GM23248 (cell line): ENCODE data around the gene SNX25. TPM values are rescaled to one million over a fixed set of nuclear protein-coding genes. Genes with fewer than 3 reads are reported as not detected.
A peak's percentile ranks its signal among the peaks of the same experiment; 100 is the strongest.
"Not testable (repeated sequence)": the region's sequence is repeated elsewhere in the genome, so short reads cannot be mapped to it uniquely, and the experiment has no call there.

Experiments used
- DNase-seq: peaks from one replicate; pipeline ENCODE4 v3.0.0-alpha.2; 2015
- H2AFZ ChIP-seq: fragments of 200-600 bp; sonication (generic); 2 replicates; pipeline ENCODE4 v1.6.1; 2016; ENCODE audit warnings: antibody characterized with exemption
- H3F3A ChIP-seq: fragments of 200-600 bp; sonication (generic); 2 replicates; pipeline ENCODE4 v1.6.1; 2016; ENCODE audit warnings: mild to moderate bottlenecking, antibody characterized with exemption, mixed run types; ENCODE audit not compliant: insufficient read depth
- H3K27ac ChIP-seq: fragments of 200-600 bp; sonication (generic); 2 replicates; pipeline ENCODE4 v1.5.1; 2016; ENCODE audit warnings: mild to moderate bottlenecking
- H3K27me3 ChIP-seq: fragments of 200-600 bp; sonication (generic); replicated peaks from 2 replicates; pipeline ENCODE4 v1.6.1; 2016; ENCODE audit warnings: mild to moderate bottlenecking; ENCODE audit not compliant: insufficient read depth
- H3K36me3 ChIP-seq: fragments of 200-600 bp; sonication (generic); 2 replicates; pipeline ENCODE4 v1.6.1; 2016; ENCODE audit warnings: low read depth, mild to moderate bottlenecking
- H3K4me1 ChIP-seq: fragments of 200-600 bp; sonication (generic); 2 replicates; pipeline ENCODE4 v1.6.1; 2016; ENCODE audit warnings: mild to moderate bottlenecking; ENCODE audit not compliant: insufficient read depth
- H3K4me2 ChIP-seq: fragments of 200-600 bp; sonication (generic); one replicate; pipeline ENCODE4 v1.6.1; 2016; ENCODE audit warnings: mild to moderate bottlenecking; ENCODE audit not compliant: unreplicated experiment
- H3K4me3 ChIP-seq: fragments of 200-600 bp; sonication (generic); 2 replicates; pipeline ENCODE4 v1.5.1; 2016; ENCODE audit warnings: mild to moderate bottlenecking
- H3K79me2 ChIP-seq: fragments of 200-600 bp; sonication (generic); 2 replicates; pipeline ENCODE4 v1.6.1; 2016; ENCODE audit warnings: mild to moderate bottlenecking; ENCODE audit not compliant: insufficient read depth
- H3K9ac ChIP-seq: fragments of 200-600 bp; sonication (generic); 2 replicates; pipeline ENCODE4 v1.6.1; 2016; ENCODE audit warnings: mild to moderate bottlenecking
- H3K9me2 ChIP-seq: fragments of 200-600 bp; sonication (generic); 2 replicates; pipeline ENCODE4 v1.6.1; 2016; ENCODE audit warnings: mixed run types, mild to moderate bottlenecking, moderate library complexity; ENCODE audit not compliant: insufficient read depth
- H3K9me3 ChIP-seq: fragments of 200-600 bp; sonication (generic); one replicate; pipeline ENCODE4 v1.6.1; 2017; ENCODE audit warnings: low read depth
- H4K20me1 ChIP-seq: fragments of 200-600 bp; sonication (generic); 2 replicates; pipeline ENCODE4 v1.6.0; 2016; ENCODE audit not compliant: insufficient read depth
- EZH2 ChIP-seq: fragments of 200-600 bp; sonication (generic); IDR thresholded peaks from 2 replicates; pipeline ENCODE4 v1.6.1; 2018; ENCODE audit warnings: antibody characterized with exemption, mild to moderate bottlenecking; ENCODE audit not compliant: insufficient read depth, poor library complexity, severe bottlenecking
- EZH2phosphoT487 ChIP-seq: fragments of 200-600 bp; sonication (generic); IDR thresholded peaks from 2 replicates; pipeline ENCODE4 v1.6.1; 2018; ENCODE audit warnings: antibody characterized with exemption, moderate library complexity, mild to moderate bottlenecking, low read depth; ENCODE audit not compliant: insufficient read depth
- WGBS, 2 experiments: methylation state at CpG; one replicate each; pipeline ENCODE4 v1.1.6; 2015 to 2017; ENCODE audit warnings: low lambda C conversion rate in 2 of 2, low coverage in 1 of 2; ENCODE audit errors: missing lambda C conversion rate in 2 of 2; 5-methylcytosine and 5-hydroxymethylcytosine counted together
- in situ Hi-C: fragments of 300-500 bp; cut with MboI; formaldehyde crosslinking; loops from 2 replicates; pipeline ENCODE4 v1.15.0; 2020
- polyA plus RNA-seq: library from polyadenylated mRNA; unstranded; fragments of >200 nt; fragmentation: Nextera tagmentation; extraction: Ambion mirVana; gene quantifications from 2 replicates; pipeline ENCODE4 v1.2.1, GENCODE V29; 2016
- total RNA-seq: library from RNA; depleted of rRNA; stranded (reverse); fragments of >200 nt; shearing (Covaris generic); gene quantifications from 2 replicates; pipeline ENCODE4 v1.2.3, GENCODE V29; 2014

The SNX25 gene
- total and polyA plus RNA-seq, 2 experiments from 2014 or later: 8.2 to 50.0 TPM

GRCh38 chr4:185255868-185256267 lies 46.5 kb downstream of the SNX25 start:
- no peak for TF ChIP-seq EZH2phosphoT487
- no peak for TF ChIP-seq EZH2
- in situ Hi-C loops: no loop called here
- Histone ChIP-seq H3K27me3 (no peaks in the 10 kb centered on the region), H3K79me2 (peaks cover 30% of the 10 kb centered on the region), H3K4me3 (no peak overlapping the region), H4K20me1 (no peaks in the 10 kb centered on the region), H3K36me3 (no peaks in the 10 kb centered on the region), H3K27ac (no peak overlapping the region), H3K9me3 (no peaks in the 10 kb centered on the region), H2AFZ (no peak overlapping the region), H3K4me2 (no peak overlapping the region), H3K4me1 (peaks cover 32% of the 10 kb centered on the region), H3K9ac (no peak overlapping the region), H3F3A (peaks cover 15% of the 10 kb centered on the region; the same call in 1 of the 2 replicates), H3K9me2 (no peaks in the 10 kb centered on the region)
- DNase-seq: no peak
- 82 to 83% methylated on average over 3 of the region's 3 CpGs for WGBS, 2 experiments

- Histone ChIP-seq H3K4me3 (no peak overlapping the region), H3F3A (peaks cover 15% of the 10 kb centered on the region; the same call in 1 of the 2 replicates), H3K79me2 (peaks cover 30% of the 10 kb centered on the region), H3K9me2 (no peaks in the 10 kb centered on the region), H3K4me2 (no peak overlapping the region), H4K20me1 (no peaks in the 10 kb centered on the region), H2AFZ (no peak overlapping the region), H3K27me3 (no peaks in the 10 kb centered on the region), H3K9ac (no peak overlapping the region), H3K4me1 (peaks cover 32% of the 10 kb centered on the region), H3K27ac (peak overlapping the region; percentile 57), H3K36me3 (no peaks in the 10 kb centered on the region), H3K9me3 (no peaks in the 10 kb centered on the region)
- in situ Hi-C loops: no loop called here
- WGBS, 2 experiments: 21 to 23% methylated on average over 3 of the region's 3 CpGs
- no peak for TF ChIP-seq EZH2
- peak; percentile 74 for DNase-seq
Observed at GRCh38 chr4:185256446-185256845, 47.0 kb downstream of the SNX25 start.

GRCh38 chr4:185257086-185257485 lies 47.7 kb downstream of the SNX25 start:
- Histone ChIP-seq H2AFZ (no peak overlapping the region), H3K27ac (peak overlapping the region; percentile 57; the same call in 1 of the 2 replicates), H3K79me2 (peaks cover 31% of the 10 kb centered on the region), H3K9me3 (no peaks in the 10 kb centered on the region), H3K36me3 (no peaks in the 10 kb centered on the region), H3K4me1 (peaks cover 32% of the 10 kb centered on the region), H3K9ac (no peak overlapping the region), H3K9me2 (no peaks in the 10 kb centered on the region), H3K4me2 (no peak overlapping the region), H3F3A (peaks cover 15% of the 10 kb centered on the region; the same call in 1 of the 2 replicates), H3K27me3 (no peaks in the 10 kb centered on the region), H3K4me3 (no peak overlapping the region), H4K20me1 (no peaks in the 10 kb centered on the region)
- in situ Hi-C loops: no loop called here
- 94 to 99% methylated on average over 3 of the region's 3 CpGs for WGBS, 2 experiments
- no peak for DNase-seq
- TF ChIP-seq EZH2: no peak
- no peak for TF ChIP-seq EZH2phosphoT487

GRCh38 chr4:185257694-185258093 lies 48.3 kb downstream of the SNX25 start:
- Histone ChIP-seq H3K36me3 (no peaks in the 10 kb centered on the region; the same call in 1 of the 2 replicates), H3K27ac (no peak overlapping the region), H4K20me1 (no peaks in the 10 kb centered on the region), H2AFZ (no peak overlapping the region), H3K9me3 (no peaks in the 10 kb centered on the region), H3K4me1 (peaks cover 32% of the 10 kb centered on the region), H3K79me2 (peaks cover 37% of the 10 kb centered on the region), H3F3A (peaks cover 15% of the 10 kb centered on the region; the same call in 1 of the 2 replicates), H3K9me2 (no peaks in the 10 kb centered on the region), H3K9ac (no peak overlapping the region), H3K4me3 (no peak overlapping the region), H3K27me3 (no peaks in the 10 kb centered on the region), H3K4me2 (no peak overlapping the region)
- DNase-seq: no peak
- 82 to 88% methylated on average over 1 of the region's 1 CpG for WGBS, 2 experiments
- in situ Hi-C loops: no loop called here
- no peak for TF ChIP-seq EZH2
- no peak for TF ChIP-seq EZH2phosphoT487

GRCh38 chr4:185258741-185259140 lies 49.3 kb downstream of the SNX25 start:
- H3K9ac ChIP-seq: 0 out of 2 replicates have a peak overlapping the region, but pooled peaks have one; percentile 15
- peak overlapping the region; percentile 63 for H3K27ac ChIP-seq
- 0% methylated on average over 2 of the region's 2 CpGs for WGBS, 2 experiments
- in situ Hi-C loops, H3K9me2 ChIP-seq, H4K20me1 ChIP-seq, H3K36me3 ChIP-seq, H2AFZ ChIP-seq, H3K9me3 ChIP-seq, H3K27me3 ChIP-seq: not testable (repeated sequence)
- DNase-seq: peak; percentile 70
- peaks cover 32% of the 10 kb centered on the region for H3K4me1 ChIP-seq
- H3K79me2 ChIP-seq: peaks cover 39% of the 10 kb centered on the region
- peaks cover 15% of the 10 kb centered on the region; the same call in 1 of the 2 replicates for H3F3A ChIP-seq
- 0 out of 2 replicates have a peak overlapping the region, but pooled peaks have one; percentile 21 for H3K4me3 ChIP-seq
- peak overlapping the region; percentile 58 for H3K4me2 ChIP-seq
